GM12874 (cell line): ENCODE results near the gene PTGFRN.

ENCODE experiments used
- CTCF ChIP-seq: IDR thresholded peaks from 2 replicates; pipeline ENCODE4 v1.5.1; 2011; ENCODE audit warnings: low read depth, mild to moderate bottlenecking, control low read depth, low read length, moderate library complexity; ENCODE audit not compliant: insufficient read depth

PTGFRN gene

GRCh38 chr1:116909512-116910378 lies at the start of gene PTGFRN:
TSS of gene PTGFRN (plus strand) at chr1:116909916. CDS start at chr1:116910204, 288 bp downstream.
- no peak for TF ChIP-seq CTCF

- TF ChIP-seq CTCF = no peak
Measured at GRCh38 chr1:116861137-116861536, 48.6 kb upstream of the PTGFRN start.

- TF ChIP-seq CTCF = no peak
Measured at GRCh38 chr1:116868385-116868784, 41.3 kb upstream of the PTGFRN start.

- no peak for TF ChIP-seq CTCF
Measured at GRCh38 chr1:116869611-116870010, 40.1 kb upstream of the PTGFRN start.

- TF ChIP-seq CTCF = no peak
Measured at GRCh38 chr1:116870300-116870699, 39.4 kb upstream of the PTGFRN start.

GRCh38 chr1:116871779-116872146 lies 38.0 kb upstream of the PTGFRN start:
- TF ChIP-seq CTCF = no peak

GRCh38 chr1:116873680-116874271 lies 35.9 kb upstream of the PTGFRN start:
- TF ChIP-seq CTCF = no peak
